Measurements from ENCODE around the gene USP9X.

- TF ChIP-seq PRDM10 (IDR thresholded peaks at IDR 0.05; ENCODE audit: partially characterized antibody) (peak; percentile 87), ZNF511 (CRISPR knock-in tag; IDR thresholded peaks at IDR 0.05) (no peak; the same call in 1 of the 2 replicates), MEF2A (IDR thresholded peaks at IDR 0.05; ENCODE audit: control insufficient read depth, low read depth, low read length) (no peak), NBN (IDR thresholded peaks at IDR 0.05; ENCODE audit: low read depth) (peak; percentile 96), SMARCA5 (IDR thresholded peaks at IDR 0.05) (no peak), BRCA1 (IDR thresholded peaks at IDR 0.05) (no peak), BRCA1 (CRISPR knock-in tag; IDR thresholded peaks at IDR 0.05) (no peak), HEY1 (CRISPR knock-in tag; IDR thresholded peaks at IDR 0.05; ENCODE audit: borderline replicate concordance) (no peak), CTCF (IDR thresholded peaks at IDR 0.05 in 2 of 3, conservative IDR thresholded peaks at IDR 0.05 in 1 of 3; ENCODE audit: insufficient read depth in 2 of 3, low read depth in 1 of 3, low read length in 3 of 3) (no peak), NR1H2 (CRISPR knock-in tag; IDR thresholded peaks at IDR 0.05) (no peak), EP300 (IDR thresholded peaks at IDR 0.05; ENCODE audit: low read length) (peak; percentile 85), GTF2A2 (tag; IDR thresholded peaks at IDR 0.05) (no peak), ZBTB8A (IDR thresholded peaks at IDR 0.05; ENCODE audit: partially characterized antibody) (no peak), CHCHD3 (CRISPR knock-in tag; IDR thresholded peaks at IDR 0.05) (no peak), RNF2 (IDR thresholded peaks at IDR 0.05) (peak; percentile 93)
Measured at GRCh38 chrX:41084044-41084892, 977 bp upstream of the USP9X start.
